Activated CD4-positive, alpha-beta memory T cell treated with anti-CD3 and anti-CD28 coated beads for 36 hours (primary cell): ENCODE data around the gene CSRP3. TPM values are rescaled to one million over a fixed set of nuclear protein-coding genes. Genes with fewer than 3 reads are reported as not detected.

Experiments used
- CTCF ChIA-PET: fragments of 350-600 bp; sonication (Branson Sonifier 250); formaldehyde crosslinking; loops from one replicate; lab custom pipeline; 2021; ENCODE audit warnings: antibody characterized with exemption, inconsistent platforms; lab: Charles Lee
- POLR2A ChIA-PET: fragments of 350-600 bp; sonication (Branson Sonifier 250); formaldehyde crosslinking; loops from one replicate; lab custom pipeline; 2021; ENCODE audit warnings: antibody characterized with exemption; lab: Charles Lee
- DNase-seq: peaks from one replicate; pipeline ENCODE4 v3.0.0-alpha.2; 2020
- H3K27ac Mint-ChIP-seq: one replicate; pipeline ENCODE4 v1.8.0; 2021; ENCODE audit warnings: mixed read lengths
- H3K27me3 Mint-ChIP-seq: one replicate; pipeline ENCODE4 v1.8.0; 2021; ENCODE audit warnings: mixed read lengths
- H3K36me3 Mint-ChIP-seq: one replicate; pipeline ENCODE4 v1.8.0; 2021; ENCODE audit warnings: mixed read lengths
- H3K4me1 Mint-ChIP-seq: one replicate; pipeline ENCODE4 v1.8.0; 2021; ENCODE audit warnings: low read depth, mixed read lengths
- H3K4me3 Mint-ChIP-seq: one replicate; pipeline ENCODE4 v1.8.0; 2021; ENCODE audit warnings: mild to moderate bottlenecking, mixed read lengths
- H3K9me3 Mint-ChIP-seq: one replicate; pipeline ENCODE4 v1.8.0; 2021; ENCODE audit warnings: mixed read lengths
- intact Hi-C: fragments of 100-400 bp; cut with micrococcal nuclease; formaldehyde crosslinking; loops from one replicate; pipeline ENCODE4 v1.15.1; 2023
- total RNA-seq, 2 experiments: library from RNA; stranded (reverse); gene quantifications; one replicate each; pipeline ENCODE4 v1.2.3, GENCODE V29; 2021

The CSRP3 gene
- total RNA-seq: not detected

DNA sequence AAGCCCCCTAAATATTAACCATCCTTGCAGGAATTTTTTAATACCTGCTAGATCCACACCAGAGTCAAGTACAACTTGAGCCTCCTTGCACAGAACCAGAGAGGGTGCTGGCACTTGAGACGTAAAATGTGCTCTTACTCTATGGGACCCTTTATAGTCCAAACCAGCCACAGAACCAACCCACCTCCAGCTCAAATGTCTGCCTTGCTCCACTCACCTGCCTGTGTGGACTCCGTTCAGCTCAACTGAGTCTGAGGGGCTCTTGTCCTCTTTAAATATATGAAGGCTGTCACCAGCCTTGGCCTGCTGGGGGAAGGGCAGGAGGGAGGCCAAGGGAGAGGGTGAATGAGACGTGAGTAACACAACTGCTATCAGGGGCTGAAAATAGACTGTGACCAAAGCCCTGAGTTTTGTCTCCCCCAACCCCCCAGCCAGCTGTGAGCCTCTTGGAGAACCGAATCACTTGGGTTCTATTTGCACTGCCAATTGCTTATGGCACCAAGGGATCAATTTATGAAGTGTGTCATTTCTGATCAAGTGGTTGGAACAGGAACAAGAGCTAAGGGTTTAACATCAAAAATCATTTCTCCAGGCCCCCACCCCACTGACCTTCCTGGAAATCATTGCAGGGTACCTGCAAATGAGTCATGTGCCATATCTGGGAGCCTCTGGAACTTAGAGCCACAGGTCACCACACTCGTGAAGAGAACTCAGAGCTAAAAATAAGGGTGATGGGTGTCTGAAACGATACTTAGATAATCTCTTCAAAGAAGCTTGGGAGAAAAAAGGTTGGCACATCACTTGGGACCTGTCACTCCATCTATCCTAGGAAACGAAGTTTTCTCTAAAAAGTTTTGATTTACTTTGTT lies at the start of gene CSRP3:
CSRP3 (minus strand) TSS at position 247 of the 869 bp plus-strand sequence. CDS start 9,535 bp downstream, outside the sequence.
- POLR2A ChIA-PET: no interaction called here

DNA sequence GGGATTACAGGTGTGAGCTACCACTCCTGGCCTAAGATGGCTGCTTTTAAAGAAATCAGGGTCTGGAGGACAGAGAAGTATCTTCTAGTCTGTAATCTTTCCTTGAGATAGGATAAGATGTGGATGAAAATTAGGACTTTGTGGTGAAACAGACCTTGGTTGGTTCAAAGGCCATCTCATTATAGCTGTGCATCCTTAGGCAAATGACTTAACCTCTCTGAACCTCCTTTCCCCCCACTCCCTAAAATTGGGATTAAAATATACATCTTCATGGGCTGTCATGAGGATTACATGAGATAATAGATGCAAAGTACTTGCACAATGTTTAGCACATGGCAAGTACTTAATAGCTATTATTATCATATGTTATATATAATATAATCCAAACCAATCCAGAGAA lies 49.8 kb upstream of the CSRP3 start:
- DNase-seq: no peak
- Mint-ChIP-seq H3K27ac (no peak overlapping the region), H3K4me1 (no peaks in the 10 kb centered on the region), H3K36me3 (no peaks in the 10 kb centered on the region), H3K9me3 (peaks cover 5% of the 10 kb centered on the region), H3K4me3 (no peak overlapping the region), H3K27me3 (peaks cover 29% of the 10 kb centered on the region)
- POLR2A ChIA-PET: no interaction called here
- intact Hi-C loops: no loop called here
- CTCF ChIA-PET: interaction anchor here (1.0 to 1.5 kb wide), 2 partner anchors 9 to 175 kb away, joined by 3 to 5 read pairs; no protein-coding TSS in a partner anchor

More for the DNA sequence above, at the start of gene CSRP3:
- Mint-ChIP-seq H3K27ac (no peak within 1 kb of the TSS), H3K4me3 (no peak within 1 kb of the TSS), H3K9me3 (no peaks in the 10 kb centered on the region), H3K4me1 (no peaks in the 10 kb centered on the region), H3K36me3 (no peaks in the 10 kb centered on the region), H3K27me3 (peaks cover 8% of the 10 kb centered on the region)
- CTCF ChIA-PET: no interaction called here
- no peak for DNase-seq
- intact Hi-C loops: no loop called here

DNA sequence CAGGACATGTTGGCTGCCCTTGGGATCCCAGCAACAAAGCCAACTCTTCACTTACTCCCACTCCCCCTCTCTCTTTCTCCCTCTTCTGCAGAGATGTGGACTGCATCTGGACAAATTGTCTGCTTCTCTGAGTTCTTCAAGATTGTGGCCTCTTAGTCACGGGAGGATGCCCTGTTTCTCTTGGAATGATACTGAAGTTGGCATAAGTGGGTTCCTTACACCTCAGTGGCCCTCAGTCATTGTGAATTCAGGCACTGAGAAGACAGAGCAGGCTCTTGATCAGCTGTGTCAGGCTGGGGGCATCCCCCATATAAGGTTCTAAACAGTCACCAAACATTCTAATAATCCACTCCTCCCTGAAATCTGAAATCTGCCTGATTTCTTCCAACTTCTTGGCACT lies 45.0 kb upstream of the CSRP3 start:
- Mint-ChIP-seq H3K36me3 (peaks cover 4% of the 10 kb centered on the region), H3K27me3 (peaks cover 61% of the 10 kb centered on the region), H3K4me1 (peaks cover 12% of the 10 kb centered on the region), H3K9me3 (no peaks in the 10 kb centered on the region), H3K27ac (no peak overlapping the region), H3K4me3 (no peak overlapping the region)
- POLR2A ChIA-PET: no interaction called here
- DNase-seq: no peak
- intact Hi-C loops: no loop called here
- CTCF ChIA-PET: interaction anchor here (1.6 kb wide), 1 partner anchor 12 kb away, joined by 5 read pairs; no protein-coding TSS in a partner anchor

DNA sequence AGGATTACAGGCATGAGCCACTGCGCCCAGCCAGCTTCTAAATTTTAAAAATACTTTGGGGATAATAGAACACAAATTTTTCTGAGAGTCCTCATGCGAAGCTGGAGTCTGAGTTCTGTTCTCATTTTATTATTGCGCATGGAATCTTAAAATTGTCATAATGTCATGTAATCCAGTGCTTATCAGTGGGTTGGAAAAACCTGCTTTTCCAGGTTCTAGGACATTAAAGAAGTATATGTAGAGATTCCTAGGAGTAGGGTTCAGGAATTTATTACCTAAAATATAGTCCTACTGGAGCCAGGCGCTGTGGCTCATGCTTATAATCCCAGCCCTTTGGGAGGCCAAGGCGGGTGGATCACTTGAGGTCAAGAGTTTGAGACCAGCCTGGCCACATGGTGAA lies 43.6 kb upstream of the CSRP3 start:
- Mint-ChIP-seq H3K4me3 (no peak overlapping the region), H3K27ac (no peak overlapping the region), H3K36me3 (peaks cover 4% of the 10 kb centered on the region), H3K27me3 (peaks cover 60% of the 10 kb centered on the region), H3K4me1 (peaks cover 12% of the 10 kb centered on the region), H3K9me3 (no peaks in the 10 kb centered on the region)
- DNase-seq: no peak
- intact Hi-C loops: no loop called here
- ChIA-PET POLR2A (no interaction called here), CTCF (interaction anchor here (1.0 kb wide), 1 partner anchor 14 kb away, joined by 5 read pairs; no protein-coding TSS in a partner anchor)

DNA sequence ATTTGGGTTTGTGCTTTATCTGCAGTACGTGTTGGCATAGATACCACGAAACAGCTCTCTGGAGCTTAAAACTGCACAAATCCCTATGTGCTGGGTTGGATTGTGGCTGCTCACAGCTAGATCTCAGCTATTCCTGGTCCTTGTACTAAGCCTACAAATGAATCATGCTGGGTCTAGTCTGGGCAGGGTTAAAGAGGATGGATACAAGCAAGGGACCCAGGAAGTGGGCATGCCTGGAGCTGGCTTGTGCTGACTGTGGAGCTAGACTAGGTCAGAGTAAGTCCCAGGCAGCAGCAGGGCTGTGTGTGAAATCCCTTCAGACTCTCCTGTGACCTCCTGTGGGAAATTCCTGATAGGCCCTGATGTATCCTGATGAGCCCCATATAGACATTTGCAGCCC lies 42.8 kb upstream of the CSRP3 start:
- no peak for DNase-seq
- POLR2A ChIA-PET: no interaction called here
- intact Hi-C loops: no loop called here
- no peaks in the 10 kb centered on the region for H3K9me3 Mint-ChIP-seq
- CTCF ChIA-PET: interaction anchor here (1.0 kb wide), 1 partner anchor 15 kb away, joined by 5 read pairs; no protein-coding TSS in a partner anchor
- peaks cover 15% of the 10 kb centered on the region for H3K4me1 Mint-ChIP-seq
- peaks cover 6% of the 10 kb centered on the region for H3K36me3 Mint-ChIP-seq
- no peak overlapping the region for H3K27ac Mint-ChIP-seq
- H3K4me3 Mint-ChIP-seq: no peak overlapping the region
- peaks cover 56% of the 10 kb centered on the region for H3K27me3 Mint-ChIP-seq

DNA sequence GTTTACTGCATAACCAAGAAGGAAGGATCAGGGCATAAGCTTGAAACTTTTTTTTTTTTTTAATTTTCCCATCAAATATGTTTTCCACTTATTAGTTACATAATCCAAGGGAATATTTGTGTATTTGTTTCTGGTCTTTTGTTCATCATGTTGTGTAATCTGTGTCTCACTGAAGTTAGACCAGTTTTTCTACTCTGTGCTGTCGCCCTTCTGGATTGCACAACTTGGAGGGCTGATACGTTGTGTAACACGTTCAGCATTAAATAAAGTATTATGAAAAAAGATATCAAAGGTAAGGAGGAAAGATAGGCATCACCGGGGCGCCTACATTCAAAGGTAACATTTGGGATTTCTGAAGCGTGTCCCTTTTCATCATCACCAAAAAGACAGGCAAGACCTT lies 42.3 kb upstream of the CSRP3 start:
- Mint-ChIP-seq H3K36me3 (peaks cover 9% of the 10 kb centered on the region), H3K4me1 (peaks cover 18% of the 10 kb centered on the region), H3K9me3 (no peaks in the 10 kb centered on the region), H3K4me3 (no peak overlapping the region), H3K27me3 (peaks cover 54% of the 10 kb centered on the region), H3K27ac (no peak overlapping the region)
- POLR2A ChIA-PET: no interaction called here
- intact Hi-C loops: no loop called here
- CTCF ChIA-PET: no interaction called here
- no peak for DNase-seq

DNA sequence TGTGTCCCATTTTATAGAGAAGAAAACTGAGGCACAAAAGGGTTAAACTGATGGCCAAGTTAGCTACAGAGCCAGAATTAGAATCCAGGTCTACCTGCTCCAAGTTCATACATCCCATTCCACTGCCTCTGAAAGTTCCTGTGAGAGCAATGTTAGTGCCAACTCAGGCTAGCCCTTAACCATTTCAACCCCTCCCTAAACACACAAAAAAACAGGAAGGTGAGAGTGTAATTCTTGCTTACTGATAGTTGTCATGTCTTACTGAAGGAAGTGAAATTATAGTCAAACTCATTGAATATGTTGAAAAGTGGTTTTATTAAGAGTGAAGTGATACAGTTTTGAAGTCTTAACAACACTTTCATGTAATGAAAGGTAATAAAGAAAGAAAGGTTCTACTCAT lies 41.8 kb upstream of the CSRP3 start:
- intact Hi-C loops: loop anchor here (2.0 kb wide), 1 partner anchor 173 kb away; no protein-coding TSS in a partner anchor
- no peak for DNase-seq
- Mint-ChIP-seq H3K4me3 (no peak overlapping the region), H3K4me1 (peaks cover 20% of the 10 kb centered on the region), H3K36me3 (peaks cover 13% of the 10 kb centered on the region), H3K27ac (no peak overlapping the region), H3K9me3 (no peaks in the 10 kb centered on the region), H3K27me3 (peaks cover 50% of the 10 kb centered on the region)
- POLR2A ChIA-PET: no interaction called here
- CTCF ChIA-PET: no interaction called here

DNA sequence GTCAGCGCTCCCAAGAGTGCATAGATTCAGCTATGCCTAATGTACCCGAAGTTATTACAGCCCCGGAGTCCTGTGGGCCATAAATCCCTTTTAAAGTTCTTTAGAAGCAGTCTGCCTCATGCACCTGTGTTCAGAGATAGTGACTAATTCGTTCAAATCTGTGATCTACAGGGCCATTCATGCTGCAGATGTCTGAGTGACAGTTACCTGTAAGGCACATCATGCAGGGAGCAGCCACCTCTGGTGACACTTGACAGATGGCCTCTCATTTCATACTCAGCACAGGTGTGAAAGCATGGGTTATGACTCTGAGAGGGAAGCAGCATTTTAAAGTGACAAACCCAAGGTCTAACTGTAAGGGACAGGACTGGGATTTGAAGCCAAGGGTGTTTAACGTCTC lies 41.4 kb upstream of the CSRP3 start:
- Mint-ChIP-seq H3K36me3 (peaks cover 16% of the 10 kb centered on the region), H3K27me3 (peaks cover 46% of the 10 kb centered on the region), H3K9me3 (no peaks in the 10 kb centered on the region), H3K27ac (no peak overlapping the region), H3K4me1 (peaks cover 20% of the 10 kb centered on the region), H3K4me3 (peak overlapping the region; percentile 1)
- ChIA-PET POLR2A (no interaction called here), CTCF (no interaction called here)
- DNase-seq: no peak
- intact Hi-C loops: loop anchor here (2.0 kb wide), 1 partner anchor 172 kb away; no protein-coding TSS in a partner anchor

DNA sequence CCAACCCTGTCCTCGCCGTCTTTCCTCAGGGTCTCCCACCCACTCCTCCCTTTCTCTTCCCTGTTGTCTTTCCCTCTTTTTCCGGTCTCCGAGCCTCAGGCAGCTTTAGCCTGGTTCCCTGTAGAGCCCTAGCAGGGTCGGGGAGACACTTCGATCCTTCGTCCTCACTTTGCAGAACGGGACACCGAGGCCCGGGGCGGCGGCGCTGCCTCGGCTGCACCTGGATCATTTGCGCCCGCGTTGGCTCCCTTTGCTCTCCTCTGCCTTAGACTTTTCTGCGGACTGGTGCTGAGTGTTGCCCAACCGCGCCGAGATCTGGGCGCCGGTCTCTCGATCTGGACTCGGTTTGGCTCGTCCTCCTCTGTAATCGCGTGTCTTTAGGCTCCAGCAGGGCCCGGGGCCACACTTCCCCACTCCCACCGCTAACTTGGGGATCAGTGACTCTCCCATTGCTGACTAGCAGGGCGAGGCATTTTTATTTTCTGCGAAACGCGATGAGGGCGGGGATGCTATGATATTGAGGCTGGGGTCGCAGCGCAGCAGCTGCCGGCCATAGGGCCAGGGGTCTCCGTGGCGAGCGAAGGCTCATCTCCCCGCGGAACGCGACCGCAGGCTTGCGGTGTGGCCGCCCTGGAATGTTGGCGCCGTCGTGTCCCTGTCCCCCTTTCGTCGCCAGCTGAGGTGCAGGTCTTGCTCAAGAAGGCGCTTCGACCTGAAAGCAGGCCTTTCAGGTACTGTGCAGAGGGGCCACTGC lies 40.6 kb upstream of the CSRP3 start:
- peak overlapping the region; percentile 54 for H3K27ac Mint-ChIP-seq
- peaks cover 20% of the 10 kb centered on the region for H3K4me1 Mint-ChIP-seq
- peaks cover 22% of the 10 kb centered on the region for H3K36me3 Mint-ChIP-seq
- intact Hi-C loops: loop anchor here (2.0 kb wide), 1 partner anchor 172 kb away; no protein-coding TSS in a partner anchor
- peaks cover 42% of the 10 kb centered on the region for H3K27me3 Mint-ChIP-seq
- peak; percentile 25 for DNase-seq
- H3K4me3 Mint-ChIP-seq: peak overlapping the region; percentile 77
- ChIA-PET CTCF (interaction anchor here (0.7 to 1.5 kb wide), 2 partner anchors 18 to 172 kb away, joined by 3 to 6 read pairs; no protein-coding TSS in a partner anchor), POLR2A (no interaction called here)
- no peaks in the 10 kb centered on the region for H3K9me3 Mint-ChIP-seq

DNA sequence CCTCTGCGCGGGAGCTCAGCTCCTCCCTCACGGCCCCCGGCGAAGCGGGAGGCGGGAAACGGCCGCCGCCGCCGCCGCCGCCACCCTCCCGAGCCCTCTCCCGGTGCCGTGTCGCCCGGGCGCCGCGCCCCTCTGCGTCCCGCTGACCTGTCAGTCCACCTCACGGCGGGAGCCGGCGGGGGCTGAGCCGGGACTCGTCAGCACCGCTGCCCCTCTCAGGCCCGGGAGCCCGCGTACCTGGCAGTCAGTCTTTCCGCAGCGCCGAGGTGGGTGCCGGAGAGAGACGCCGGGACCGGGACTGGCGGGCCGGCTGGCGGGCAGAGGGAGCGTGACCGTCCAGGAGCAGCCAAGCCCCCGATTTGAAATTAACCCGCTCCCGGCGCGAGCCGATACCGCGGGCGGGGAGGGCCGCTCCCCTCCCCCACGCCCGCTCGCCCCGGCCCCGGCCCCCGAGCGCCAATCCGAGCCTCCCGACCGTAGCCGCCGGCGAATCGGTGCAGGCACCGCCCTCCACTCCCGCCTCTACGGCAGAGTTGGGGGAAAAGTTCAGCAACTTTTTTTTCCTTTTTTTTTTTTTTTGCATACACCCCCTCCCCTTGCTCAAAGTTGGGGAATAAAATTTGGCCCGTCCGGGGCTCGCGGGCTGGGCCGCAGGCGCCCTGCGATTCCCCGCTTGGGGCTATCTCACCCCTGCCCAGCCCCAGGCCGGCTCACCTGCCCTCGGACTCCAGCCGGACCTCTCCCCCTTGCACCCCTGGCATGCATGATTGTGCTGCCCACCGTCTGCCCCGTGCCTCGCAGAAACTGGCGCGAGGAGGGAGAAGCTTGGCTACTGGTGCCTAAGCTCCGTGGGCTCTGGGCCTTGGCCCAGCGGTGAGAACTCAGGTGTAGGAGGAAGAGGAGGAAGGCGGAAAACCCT lies 39.7 kb upstream of the CSRP3 start:
- Mint-ChIP-seq H3K9me3 (no peaks in the 10 kb centered on the region), H3K4me3 (peak overlapping the region; percentile 88), H3K27ac (peak overlapping the region; percentile 54), H3K4me1 (peaks cover 20% of the 10 kb centered on the region), H3K27me3 (peaks cover 36% of the 10 kb centered on the region), H3K36me3 (peaks cover 30% of the 10 kb centered on the region)
- DNase-seq: peak; percentile 72
- intact Hi-C loops: loop anchor here (1.0 to 2.0 kb wide), 4 partner anchors 18 to 471 kb away; partner anchors contain the start of gene NAV2
- ChIA-PET POLR2A (no interaction called here), CTCF (interaction anchor here (0.7 to 1.5 kb wide), 3 partner anchors 18 to 171 kb away, joined by 3 to 6 read pairs (median 4); no protein-coding TSS in a partner anchor)
